HepG2 (cell line): ENCODE measurements around the gene PRKN. TPM values are rescaled to one million over a fixed set of nuclear protein-coding genes. Genes with fewer than 3 reads are reported as not detected.

Source experiments
- AHDC1 ChIP-seq: sonication (generic); formaldehyde crosslinking; IDR thresholded peaks from 2 replicates; pipeline ENCODE4 v1.5.1; 2020; ENCODE audit warnings: mild to moderate bottlenecking, missing genetic modification reagents, borderline replicate concordance
- ARID3A ChIP-seq: IDR thresholded peaks from 2 replicates; pipeline ENCODE4 v1.6.1; 2012; ENCODE audit warnings: low read depth, low read length, improper control_type of control experiment
- ELF4 ChIP-seq: sonication (generic); formaldehyde crosslinking; IDR thresholded peaks from 2 replicates; pipeline ENCODE4 v1.5.0; 2020; ENCODE audit warnings: missing genetic modification reagents, mild to moderate bottlenecking, moderate library complexity, borderline replicate concordance
- FUBP1 ChIP-seq: sonication (generic); formaldehyde crosslinking; IDR thresholded peaks from 2 replicates; pipeline ENCODE4 v1.5.1; 2020; ENCODE audit warnings: missing genetic modification reagents, mild to moderate bottlenecking, borderline replicate concordance
- GABPA ChIP-seq, 2 experiments: IDR thresholded peaks; 2 replicates each; pipeline ENCODE4 v1.6.1; 2011 to 2016; ENCODE audit warnings: low read depth in 2 of 2, low read length in 1 of 2, missing biosample characterization in 1 of 2, missing genetic modification characterization in 1 of 2
- HOXA3 ChIP-seq: sonication (generic); formaldehyde crosslinking; IDR thresholded peaks from 2 replicates; pipeline ENCODE4 v1.5.0; 2020; ENCODE audit warnings: missing genetic modification reagents
- HOXA9 ChIP-seq: sonication (generic); formaldehyde crosslinking; IDR thresholded peaks from 2 replicates; pipeline ENCODE4 v1.8.1; 2022; ENCODE audit warnings: missing genetic modification reagents, mild to moderate bottlenecking, moderate library complexity, borderline replicate concordance
- KLF11 ChIP-seq: IDR thresholded peaks from 2 replicates; pipeline ENCODE4 v1.6.1; 2016; ENCODE audit warnings: missing compliant biosample characterization
- MBD4 ChIP-seq: IDR thresholded peaks from 2 replicates; pipeline ENCODE4 v1.6.1; 2012; ENCODE audit warnings: low read length, inconsistent platforms, borderline replicate concordance
- MTERF4 ChIP-seq: sonication (generic); formaldehyde crosslinking; IDR thresholded peaks from 2 replicates; pipeline ENCODE4 v1.8.0; 2023; ENCODE audit warnings: mild to moderate bottlenecking, missing genetic modification reagents
- NCOA5 ChIP-seq: sonication (generic); formaldehyde crosslinking; IDR thresholded peaks from 2 replicates; pipeline ENCODE4 v1.4.0; 2020; ENCODE audit warnings: missing genetic modification reagents
- PCBP2 ChIP-seq: fragments of 200-400 bp; formaldehyde crosslinking; optimal IDR thresholded peaks from 2 replicates; pipeline ENCODE3; 2018; ENCODE audit warnings: low read length, low read depth; ENCODE audit not compliant: poor library complexity, severe bottlenecking
- RCOR2 ChIP-seq: IDR thresholded peaks from 2 replicates; pipeline ENCODE4 v1.6.1; 2016; ENCODE audit warnings: missing biosample characterization, missing genetic modification reagents
- RFX5 ChIP-seq: IDR thresholded peaks from 2 replicates; pipeline ENCODE4 v1.6.1; 2011; ENCODE audit warnings: low read depth, low read length, improper control_type of control experiment
- RNF2 ChIP-seq: fragments of 450-650 bp; conservative IDR thresholded peaks from 2 replicates; pipeline ENCODE4 v1.6.1; 2016; ENCODE audit warnings: low read depth
- SNAI1 ChIP-seq: sonication (generic); formaldehyde crosslinking; IDR thresholded peaks from 2 replicates; pipeline ENCODE4 v1.5.0; 2020; ENCODE audit warnings: mild to moderate bottlenecking, missing genetic modification reagents, borderline replicate concordance
- SP1 ChIP-seq, 2 experiments: fragments of 450-650 bp in 1 of 2; sonication (generic) in 1 of 2; formaldehyde crosslinking in 1 of 2; IDR thresholded peaks; 2 replicates each; pipeline versions ENCODE4 v1.4.0 to v1.6.1; 2016 to 2020; ENCODE audit warnings: missing genetic modification reagents in 1 of 2
- TARDBP ChIP-seq: sonication (generic); formaldehyde crosslinking; IDR thresholded peaks from 2 replicates; pipeline ENCODE4 v1.8.0; 2022; ENCODE audit warnings: mild to moderate bottlenecking, missing genetic modification reagents
- ZNF30 ChIP-seq: sonication (generic); formaldehyde crosslinking; IDR thresholded peaks from 2 replicates; pipeline ENCODE4 v1.5.0; 2020; ENCODE audit warnings: mild to moderate bottlenecking, missing genetic modification reagents
- ZNF317 ChIP-seq: sonication (generic); formaldehyde crosslinking; IDR thresholded peaks from 2 replicates; pipeline ENCODE4 v1.5.0; 2020; ENCODE audit warnings: mild to moderate bottlenecking, missing genetic modification reagents
- ZNF333 ChIP-seq: sonication (generic); formaldehyde crosslinking; IDR thresholded peaks from 2 replicates; pipeline ENCODE4 v1.4.0; 2020; ENCODE audit warnings: mild to moderate bottlenecking, missing genetic modification reagents, borderline replicate concordance
- polyA plus RNA-seq, 8 experiments: library from polyadenylated mRNA; depleted of rRNA in 3 of 8; stranded (reverse) in 7 of 8; unstranded in 1 of 8; fragments of >200 nt; fragmentation: Illumina TruSeq in 4 of 8; extraction: Trizol in 4 of 8; gene quantifications; 2 replicates each; pipeline versions ENCODE4 v1.2.1 to v1.2.3, GENCODE V29; 2011 to 2016; ENCODE audit warnings: low read depth in 4 of 8, missing spikeins in 1 of 8, mixed read lengths in 1 of 8; ENCODE audit not compliant: insufficient read depth in 1 of 8
- total RNA-seq, 5 experiments: library from RNA; depleted of rRNA; stranded (reverse); fragments of >200 nt; fragmentation: Illumina TruSeq; extraction: Trizol; gene quantifications; 2 replicates each; pipeline ENCODE4 v1.2.3, GENCODE V29; 2016; ENCODE audit warnings: low read depth in 1 of 5

The PRKN gene
- total and polyA plus RNA-seq, 2 of the 13 experiments (the other 11 are each of a cell fraction or from before 2014, with no cell fraction given): 0.31 to 0.44 TPM

DNA sequence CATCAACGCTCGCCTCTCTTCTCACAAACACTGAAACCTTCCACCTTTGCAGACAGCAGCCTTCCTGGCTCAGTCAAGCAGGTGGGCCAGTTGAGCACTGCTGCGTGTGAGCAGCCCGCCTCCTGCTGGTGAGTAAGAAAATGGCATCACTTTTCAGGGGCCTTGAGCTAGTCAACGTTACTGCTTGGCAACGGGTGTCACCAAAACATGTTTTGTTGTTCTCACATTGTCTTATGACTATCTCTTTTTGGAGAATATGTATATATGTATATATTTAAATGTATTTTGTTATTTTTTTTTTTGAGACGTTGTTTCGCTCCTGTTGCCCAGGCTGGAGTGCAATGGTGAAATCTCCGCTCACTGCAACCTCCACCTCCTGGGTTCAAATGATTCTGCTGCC lies 1356.7 kb downstream of the PRKN start (continued):
- TF ChIP-seq AHDC1 (no peak), FUBP1 (CRISPR knock-in tag) (no peak), GABPA (IDR thresholded peaks at IDR 0.05; ENCODE audit: low read depth, low read length) (no peak), GABPA (CRISPR knock-in tag; IDR thresholded peaks at IDR 0.05; ENCODE audit: low read depth) (no peak), ZNF333 (CRISPR knock-in tag) (no peak), RFX5 (no peak; the same call in 1 of the 2 replicates), NCOA5 (CRISPR knock-in tag) (no peak), RNF2 (no peak), HOXA3 (no peak), MBD4 (no peak), KLF11 (no peak), ZNF30 (CRISPR knock-in tag) (no peak), ARID3A (no peak), ELF4 (no peak), MTERF4 (CRISPR knock-in tag) (no peak), TARDBP (CRISPR knock-in tag) (peak; percentile 31; the same call in 1 of the 2 replicates), HOXA9 (CRISPR knock-in tag) (no peak), RCOR2 (CRISPR knock-in tag) (no peak), ZNF317 (no peak), SNAI1 (CRISPR knock-in tag) (no peak), SP1 (IDR thresholded peaks at IDR 0.05) (no peak), SP1 (CRISPR knock-in tag; IDR thresholded peaks at IDR 0.05) (0 out of 2 replicates have a peak, but pooled peaks have one; percentile 15), PCBP2 (no peak)
